Measurements from ENCODE around the gene PBX3. TPM values are rescaled to one million over a fixed set of nuclear protein-coding genes. Genes with fewer than 3 reads are reported as not detected.

The PBX3 gene
- total and polyA plus RNA-seq, 2 experiments from 2014 or later: 133 to 134 TPM

DNA sequence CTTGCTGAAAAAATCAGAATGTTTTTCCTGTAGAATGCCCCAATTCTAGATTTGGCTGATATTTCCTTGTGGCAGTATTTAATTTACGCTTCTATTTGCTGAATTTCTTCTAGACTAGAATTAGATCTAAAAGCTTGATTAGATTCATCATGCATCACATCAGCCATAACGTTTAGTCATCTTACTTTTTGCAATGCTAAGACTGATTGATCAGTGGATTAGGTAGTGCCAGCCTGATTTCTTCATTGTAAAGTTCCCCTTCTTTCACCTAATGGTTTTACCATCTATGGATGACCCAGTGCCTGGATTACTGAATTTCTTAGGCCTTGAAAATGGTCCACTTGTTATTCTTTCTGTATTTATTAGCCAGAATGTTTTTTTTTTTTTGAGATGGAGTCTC, 83.9 kb downstream of the PBX3 start:
- TF ChIP-seq, protein P1, sequence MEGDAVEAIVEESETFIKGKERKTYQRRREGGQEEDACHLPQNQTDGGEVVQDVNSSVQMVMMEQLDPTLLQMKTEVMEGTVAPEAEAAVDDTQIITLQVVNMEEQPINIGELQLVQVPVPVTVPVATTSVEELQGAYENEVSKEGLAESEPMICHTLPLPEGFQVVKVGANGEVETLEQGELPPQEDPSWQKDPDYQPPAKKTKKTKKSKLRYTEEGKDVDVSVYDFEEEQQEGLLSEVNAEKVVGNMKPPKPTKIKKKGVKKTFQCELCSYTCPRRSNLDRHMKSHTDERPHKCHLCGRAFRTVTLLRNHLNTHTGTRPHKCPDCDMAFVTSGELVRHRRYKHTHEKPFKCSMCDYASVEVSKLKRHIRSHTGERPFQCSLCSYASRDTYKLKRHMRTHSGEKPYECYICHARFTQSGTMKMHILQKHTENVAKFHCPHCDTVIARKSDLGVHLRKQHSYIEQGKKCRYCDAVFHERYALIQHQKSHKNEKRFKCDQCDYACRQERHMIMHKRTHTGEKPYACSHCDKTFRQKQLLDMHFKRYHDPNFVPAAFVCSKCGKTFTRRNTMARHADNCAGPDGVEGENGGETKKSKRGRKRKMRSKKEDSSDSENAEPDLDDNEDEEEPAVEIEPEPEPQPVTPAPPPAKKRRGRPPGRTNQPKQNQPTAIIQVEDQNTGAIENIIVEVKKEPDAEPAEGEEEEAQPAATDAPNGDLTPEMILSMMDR (IDR thresholded peaks at IDR 0.05; ENCODE audit: low read depth, low read length): no peak
- H3K4me3 ChIP-seq: no peak overlapping the region
- no peaks in the 10 kb centered on the region for H3K9me3 ChIP-seq (ENCODE audit: low read depth)

DNA sequence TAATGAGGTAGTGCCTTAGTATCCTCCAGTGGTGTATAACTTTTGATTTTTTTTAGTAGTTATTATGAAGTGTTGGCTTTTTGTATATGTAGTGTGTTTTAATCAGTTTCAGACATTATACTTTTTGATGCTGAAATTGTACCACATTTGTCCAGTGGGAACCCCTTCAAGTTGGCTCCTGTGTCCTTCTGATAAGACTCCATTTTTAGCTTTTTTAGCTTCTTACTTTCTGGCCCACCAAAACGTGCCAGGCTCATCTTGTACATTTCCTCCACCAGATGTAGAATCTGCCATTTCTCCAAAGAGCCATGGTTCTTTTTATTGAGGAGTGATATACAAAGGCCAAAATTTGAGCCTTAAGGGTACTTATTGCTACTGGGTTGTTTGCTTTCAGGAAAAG, 84.4 kb downstream of the PBX3 start:
- Histone ChIP-seq H3K36me3 (no peaks in the 10 kb centered on the region), H3K9me3 (ENCODE audit: low read depth) (no peaks in the 10 kb centered on the region), H3K27ac (no peak overlapping the region), H3K4me1 (ENCODE audit: low read depth) (peaks cover 4% of the 10 kb centered on the region), H3K27me3 (no peaks in the 10 kb centered on the region), H3K4me3 (no peak overlapping the region)
- DNase-seq (ENCODE audit: low read depth in 1 of 2, low spot score in 1 of 2): no peak
- TF ChIP-seq, protein P1 (IDR thresholded peaks at IDR 0.05; ENCODE audit: low read depth, low read length): no peak

More for the DNA sequence above, 83.9 kb downstream of the PBX3 start:
- DNase-seq (ENCODE audit: low read depth in 1 of 2, low spot score in 1 of 2): no peak
- no peaks in the 10 kb centered on the region for H3K27me3 ChIP-seq
- H3K4me1 ChIP-seq (ENCODE audit: low read depth): peaks cover 4% of the 10 kb centered on the region
- H3K27ac ChIP-seq: no peak overlapping the region
- no peaks in the 10 kb centered on the region for H3K36me3 ChIP-seq

DNA sequence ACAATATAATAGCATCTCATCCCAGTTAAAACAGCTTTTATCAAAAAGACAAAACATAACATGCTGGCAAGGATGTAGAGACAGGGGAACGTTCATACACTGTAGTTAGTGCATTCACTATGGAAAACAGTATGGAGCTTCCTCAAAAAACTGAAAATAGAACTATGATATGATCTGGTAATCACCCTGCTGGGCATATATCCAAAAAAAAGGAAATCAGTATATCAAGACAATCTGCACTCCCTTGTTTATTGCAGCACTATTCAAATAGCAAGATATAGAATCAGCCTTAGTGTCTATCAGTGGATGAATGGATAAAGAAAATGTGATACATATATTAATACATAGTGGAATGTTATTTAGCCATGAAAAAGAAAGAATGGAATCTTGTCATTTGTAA, 88.5 kb downstream of the PBX3 start:
- TF ChIP-seq, protein P1 (IDR thresholded peaks at IDR 0.05; ENCODE audit: low read depth, low read length): no peak
- H3K27me3 ChIP-seq: no peaks in the 10 kb centered on the region
- DNase-seq (ENCODE audit: low read depth in 1 of 2, low spot score in 1 of 2): no peak
- H3K4me1 ChIP-seq (ENCODE audit: low read depth): no peaks in the 10 kb centered on the region
- no peaks in the 10 kb centered on the region for H3K36me3 ChIP-seq
- H3K9me3 ChIP-seq (ENCODE audit: low read depth): no peaks in the 10 kb centered on the region
- H3K4me3 ChIP-seq: no peak overlapping the region
- no peak overlapping the region for H3K27ac ChIP-seq

- no peak for DNase-seq (ENCODE audit: low read depth in 1 of 2, low spot score in 1 of 2)
- Histone ChIP-seq H3K4me3 (no peak overlapping the region), H3K9me3 (ENCODE audit: low read depth) (no peaks in the 10 kb centered on the region), H3K4me1 (ENCODE audit: low read depth) (peaks cover 16% of the 10 kb centered on the region), H3K27me3 (no peaks in the 10 kb centered on the region), H3K27ac (no peak overlapping the region), H3K36me3 (no peaks in the 10 kb centered on the region)
- TF ChIP-seq, protein P1 (IDR thresholded peaks at IDR 0.05; ENCODE audit: low read depth, low read length): no peak
Measured at GRCh38 chr9:125839317-125839716, 92.1 kb downstream of the PBX3 start.

DNA sequence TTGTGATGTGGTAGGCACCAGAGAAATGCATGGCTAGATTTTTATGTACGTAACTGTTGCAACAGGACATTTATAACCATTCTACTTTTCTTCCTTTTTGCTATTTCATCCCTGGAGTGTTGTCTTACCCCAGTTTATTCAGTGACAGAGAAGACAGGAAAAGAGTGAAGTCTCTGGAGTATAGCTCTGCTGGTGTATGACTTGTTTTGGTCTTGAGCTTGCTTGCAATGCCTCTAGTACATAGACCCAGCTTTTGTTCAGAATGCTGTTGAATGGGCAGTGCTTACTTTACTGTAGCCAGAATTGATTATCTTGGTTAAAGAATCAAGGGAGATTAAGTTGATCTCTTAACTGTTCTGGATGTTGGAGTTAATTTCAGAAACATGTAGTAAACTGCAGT, 94.3 kb downstream of the PBX3 start:
- peaks cover 16% of the 10 kb centered on the region for H3K4me1 ChIP-seq (ENCODE audit: low read depth)
- no peak overlapping the region for H3K4me3 ChIP-seq
- no peak for DNase-seq (ENCODE audit: low read depth in 1 of 2, low spot score in 1 of 2)
- no peaks in the 10 kb centered on the region for H3K9me3 ChIP-seq (ENCODE audit: low read depth)
- H3K27me3 ChIP-seq: no peaks in the 10 kb centered on the region
- no peaks in the 10 kb centered on the region for H3K36me3 ChIP-seq
- peak overlapping the region; percentile 73 for H3K27ac ChIP-seq
- TF ChIP-seq, protein P1 (IDR thresholded peaks at IDR 0.05; ENCODE audit: low read depth, low read length): no peak

GRCh38 chr9:125842242-125842641, 95.1 kb downstream of the PBX3 start:
- peak overlapping the region; percentile 73 for H3K27ac ChIP-seq
- TF ChIP-seq, protein P1 (IDR thresholded peaks at IDR 0.05; ENCODE audit: low read depth, low read length): no peak

More at GRCh38 chr9:125842242-125842641, 95.1 kb downstream of the PBX3 start:
- H3K27me3 ChIP-seq: no peaks in the 10 kb centered on the region
- H3K4me1 ChIP-seq (ENCODE audit: low read depth): peaks cover 16% of the 10 kb centered on the region
- no peaks in the 10 kb centered on the region for H3K36me3 ChIP-seq
- no peak for DNase-seq (ENCODE audit: low read depth in 1 of 2, low spot score in 1 of 2)
- no peaks in the 10 kb centered on the region for H3K9me3 ChIP-seq (ENCODE audit: low read depth)
- H3K4me3 ChIP-seq: no peak overlapping the region
